HG03045 (cell line): ENCODE data around the gene ECE1.

ENCODE experiments used
- ATAC-seq: cut with Tn5 transposase; IDR thresholded peaks from one replicate; pipeline ENCODE4 v1.9.1; 2021; ENCODE audit warnings: mild to moderate bottlenecking, moderate library complexity; ENCODE audit not compliant: unreplicated experiment

Gene ECE1

GRCh38 chr1:21308847-21309652 lies 18.8 kb upstream of the ECE1 start:
- no peak for ATAC-seq

GRCh38 chr1:21308330-21308729 lies 18.1 kb upstream of the ECE1 start:
- no peak for ATAC-seq

- no peak for ATAC-seq
Measured at GRCh38 chr1:21307663-21308305, 17.5 kb upstream of the ECE1 start.

- ATAC-seq, result no peak
Measured at GRCh38 chr1:21307210-21307609, 16.9 kb upstream of the ECE1 start.

- no peak for ATAC-seq
Measured at GRCh38 chr1:21305900-21306189, 15.6 kb upstream of the ECE1 start.

GRCh38 chr1:21305155-21305899 lies 15.1 kb upstream of the ECE1 start:
- ATAC-seq, result no peak

GRCh38 chr1:21304488-21304887 lies 14.2 kb upstream of the ECE1 start:
- no peak for ATAC-seq

GRCh38 chr1:21302747-21303715 lies 12.8 kb upstream of the ECE1 start:
- ATAC-seq, result no peak

GRCh38 chr1:21301794-21302440 lies 11.7 kb upstream of the ECE1 start:
- ATAC-seq, result no peak

GRCh38 chr1:21300774-21301173 lies 10.5 kb upstream of the ECE1 start:
- no peak for ATAC-seq

- no peak for ATAC-seq
Measured at GRCh38 chr1:21299780-21300395, 9.6 kb upstream of the ECE1 start.

- ATAC-seq, result no peak
Measured at GRCh38 chr1:21298981-21299391, 8.7 kb upstream of the ECE1 start.

- ATAC-seq, result no peak
Measured at GRCh38 chr1:21297975-21298374, 7.7 kb upstream of the ECE1 start.

- ATAC-seq, result no peak
Measured at GRCh38 chr1:21296509-21297354, 6.5 kb upstream of the ECE1 start.

- no peak for ATAC-seq
Measured at GRCh38 chr1:21295545-21295944, 5.3 kb upstream of the ECE1 start.

- no peak for ATAC-seq
Measured at GRCh38 chr1:21295002-21295401, 4.7 kb upstream of the ECE1 start.

GRCh38 chr1:21294266-21294989 lies 4.2 kb upstream of the ECE1 start:
- peak; percentile 54 for ATAC-seq

GRCh38 chr1:21293537-21294265 lies 3.4 kb upstream of the ECE1 start:
- ATAC-seq, result peak; percentile 29
